Ascending aorta (tissue), 2 donors: ENCODE results near the gene ELOVL6. TPM values are rescaled to one million over a fixed set of nuclear protein-coding genes. Genes with fewer than 3 reads are reported as not detected.
A peak's percentile ranks its signal among the peaks of the same experiment; 100 is the strongest.

Experiments
- DNase-seq, 2 donors: peaks; one replicate each; pipeline ENCODE4 v3.0.0-alpha.2; 2019; ENCODE audit warnings: low spot score in 2 of 2
- H3K27ac ChIP-seq, 2 donors: fragments of 200-600 bp; sonication (generic); one replicate each; pipeline ENCODE4 v1.5.1; 2016 to 2017; ENCODE audit warnings: mild to moderate bottlenecking in 1 of 2
- H3K27me3 ChIP-seq: fragments of 200-600 bp; sonication (generic); one replicate; pipeline ENCODE4 v1.5.1; 2017
- H3K36me3 ChIP-seq, 2 donors: fragments of 200-600 bp; sonication (generic); one replicate each; pipeline ENCODE4 v1.5.1; 2016
- H3K4me1 ChIP-seq, 2 donors: fragments of 200-600 bp; sonication (generic); one replicate each; pipeline ENCODE4 v1.5.1; 2016 to 2017; ENCODE audit warnings: mild to moderate bottlenecking in 1 of 2
- H3K4me3 ChIP-seq, 2 donors: fragments of 200-600 bp; sonication (generic); one replicate each; pipeline ENCODE4 v1.5.1; 2016 to 2017; ENCODE audit warnings: mild to moderate bottlenecking in 1 of 2
- H3K9me3 ChIP-seq, 2 donors: fragments of 200-600 bp; sonication (generic); one replicate each; pipeline ENCODE4 v1.5.1; 2016
- CTCF ChIP-seq, 3 experiments: fragments of 200-600 bp in 2 of 3; fragments of 450-650 bp in 1 of 3; sonication (generic) in 2 of 3; IDR thresholded peaks; one replicate each; pipeline ENCODE4 v1.5.1; 2016 to 2019; ENCODE audit warnings: antibody characterized with exemption in 3 of 3, mild to moderate bottlenecking in 1 of 3, moderate library complexity in 1 of 3
- intact Hi-C: fragments of 100-400 bp; cut with DNase I; formaldehyde crosslinking; loops from one replicate; pipeline ENCODE4 v1.15.1; 2023
- total RNA-seq: library from RNA; depleted of rRNA; stranded (reverse); fragments of >200 nt; gene quantifications from one replicate; pipeline ENCODE4 v1.1.0, GENCODE V29; 2016

ELOVL6 gene
- total RNA-seq, 1 donor from 2014 or later: 0.64 TPM

- DNase-seq: no peak
- Histone ChIP-seq H3K27ac (no peak overlapping the region), H3K27me3 (no peaks in the 10 kb centered on the region), H3K36me3 (no peaks in the 10 kb centered on the region), H3K4me1 (no peaks in the 10 kb centered on the region), H3K9me3 (no peaks in the 10 kb centered on the region), H3K4me3 (no peak overlapping the region)
- intact Hi-C loops: no loop called here
- no peak for TF ChIP-seq CTCF (IDR thresholded peaks at IDR 0.05)
Measured at GRCh38 chr4:110096405-110096804, 102.0 kb downstream of the ELOVL6 start.

- intact Hi-C loops: no loop called here
- H3K9me3 ChIP-seq: no peaks in the 10 kb centered on the region
- no peaks in the 10 kb centered on the region for H3K36me3 ChIP-seq
- no peaks in the 10 kb centered on the region for H3K4me1 ChIP-seq
- H3K27ac ChIP-seq: no peak overlapping the region
- no peak for TF ChIP-seq CTCF (IDR thresholded peaks at IDR 0.05)
- no peak for DNase-seq
- no peaks in the 10 kb centered on the region for H3K27me3 ChIP-seq
- no peak overlapping the region for H3K4me3 ChIP-seq
Measured at GRCh38 chr4:110092646-110093045, 105.8 kb downstream of the ELOVL6 start.

GRCh38 chr4:110091434-110092140 is 106.8 kb downstream of the ELOVL6 start:
- no peak for TF ChIP-seq CTCF (IDR thresholded peaks at IDR 0.05)
- intact Hi-C loops: no loop called here
- H3K4me3 ChIP-seq: no peak overlapping the region
- H3K4me1 ChIP-seq: peaks cover 0 to 6% of the 10 kb centered on the region in 2 donors
- DNase-seq: no peak
- no peaks in the 10 kb centered on the region for H3K36me3 ChIP-seq
- H3K9me3 ChIP-seq: no peaks in the 10 kb centered on the region
- H3K27me3 ChIP-seq: no peaks in the 10 kb centered on the region
- H3K27ac ChIP-seq: no peak overlapping the region

GRCh38 chr4:110088670-110089069 is 109.7 kb downstream of the ELOVL6 start:
- Histone ChIP-seq H3K27me3 (no peaks in the 10 kb centered on the region), H3K27ac (no peak overlapping the region), H3K9me3 (no peaks in the 10 kb centered on the region), H3K4me1 (peaks cover 0 to 6% of the 10 kb centered on the region in 2 donors), H3K36me3 (no peaks in the 10 kb centered on the region), H3K4me3 (no peak overlapping the region)
- no peak for DNase-seq
- TF ChIP-seq CTCF (IDR thresholded peaks at IDR 0.05): no peak
- intact Hi-C loops: no loop called here

GRCh38 chr4:110087070-110087708 is 111.2 kb downstream of the ELOVL6 start:
- Histone ChIP-seq H3K4me1 (peaks cover 0 to 6% of the 10 kb centered on the region in 2 donors), H3K9me3 (no peaks in the 10 kb centered on the region), H3K27me3 (no peaks in the 10 kb centered on the region), H3K36me3 (no peaks in the 10 kb centered on the region), H3K4me3 (no peak overlapping the region), H3K27ac (peak overlapping the region in 1 of 2 donors; percentile 40)
- intact Hi-C loops: no loop called here
- no peak for DNase-seq
- no peak for TF ChIP-seq CTCF (IDR thresholded peaks at IDR 0.05)
